Stimulated activated CD4-positive, alpha-beta T cell treated with anti-CD3 and anti-CD28 coated beads, Interleukin-4, amount 100 ng/mL, for 4 hours (primary cell): ENCODE data around the gene VIT.
A peak's percentile ranks its signal among the peaks of the same experiment; 100 is the strongest.

Experiments used
- DNase-seq, 2 experiments: peaks; one replicate each; pipeline ENCODE4 v3.0.0-alpha.2; 2020

The VIT gene

DNA sequence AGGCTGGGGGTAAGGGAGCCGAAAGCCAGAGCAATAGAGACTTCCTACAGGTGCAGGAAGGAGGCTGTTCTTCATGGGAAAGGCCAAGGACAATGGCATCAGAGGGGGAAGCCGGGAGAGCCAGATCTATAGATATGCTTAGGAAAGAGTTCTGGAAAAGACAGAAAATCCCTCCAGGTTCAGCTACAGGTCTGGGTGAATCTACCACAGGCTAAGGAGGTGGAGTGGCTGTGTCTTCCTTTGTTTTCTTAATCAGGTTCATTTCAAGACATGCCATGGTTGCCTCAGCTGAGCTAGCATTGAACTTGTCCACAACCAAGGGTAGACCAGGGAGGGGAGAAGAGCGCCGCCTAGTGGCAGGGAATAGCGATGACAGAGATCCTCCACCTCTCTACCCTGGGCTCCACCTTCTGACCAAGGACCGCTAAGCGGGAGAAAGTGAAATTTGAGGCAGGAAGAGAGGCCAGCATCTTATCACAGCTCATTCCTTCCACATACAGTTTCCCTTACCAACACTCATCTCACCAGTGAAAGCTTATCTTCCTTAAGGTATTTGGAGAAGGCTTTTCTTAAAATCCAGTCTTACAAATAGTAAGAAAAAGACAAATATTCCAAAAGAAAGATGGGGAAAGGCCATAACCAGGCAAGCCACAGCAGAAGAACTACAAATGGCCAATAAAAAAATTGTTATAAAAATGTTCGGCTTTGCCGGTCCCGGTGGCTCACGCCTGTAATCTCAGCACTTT lies 74.2 kb downstream of the VIT start:
- DNase-seq = peak; percentile 3 to 26

DNA sequence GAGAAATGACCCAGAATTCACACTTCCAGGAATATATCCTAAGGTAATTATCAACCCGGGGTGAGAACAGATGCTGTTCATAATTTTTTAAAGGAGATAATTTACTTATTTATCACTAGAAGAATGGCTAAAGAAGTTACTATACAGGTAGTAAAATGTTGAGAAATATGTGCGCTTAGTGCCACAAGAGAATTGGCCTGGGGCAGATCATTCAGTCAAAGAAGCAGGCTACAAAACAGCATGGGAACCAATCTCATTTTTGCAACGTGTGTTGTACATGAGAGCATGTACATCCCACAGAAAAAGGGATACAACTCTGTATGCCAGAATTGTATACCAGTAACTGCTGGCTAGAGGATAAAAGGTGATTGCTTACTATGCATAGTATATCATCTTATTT lies 75.2 kb downstream of the VIT start:
- no peak for DNase-seq

DNA sequence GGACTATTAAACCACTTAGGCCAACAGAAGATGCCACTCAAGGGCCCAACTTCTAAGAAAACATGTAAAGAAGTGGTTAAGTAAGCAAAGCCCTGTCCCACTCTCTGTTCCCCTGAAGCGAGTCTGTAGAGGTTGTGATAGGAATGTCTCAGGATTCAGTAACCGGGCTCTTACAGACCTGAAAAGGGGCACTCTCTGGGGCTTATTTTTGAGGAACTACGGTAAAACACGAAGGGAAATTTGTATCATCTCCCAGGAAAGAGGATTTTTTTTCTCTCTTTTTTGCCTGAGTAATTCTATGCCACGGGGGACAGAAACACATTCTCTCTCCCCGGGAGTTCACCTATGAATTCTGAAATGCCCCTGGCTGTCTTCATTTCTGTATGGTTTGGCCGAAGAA lies 77.4 kb downstream of the VIT start:
- no peak for DNase-seq

DNA sequence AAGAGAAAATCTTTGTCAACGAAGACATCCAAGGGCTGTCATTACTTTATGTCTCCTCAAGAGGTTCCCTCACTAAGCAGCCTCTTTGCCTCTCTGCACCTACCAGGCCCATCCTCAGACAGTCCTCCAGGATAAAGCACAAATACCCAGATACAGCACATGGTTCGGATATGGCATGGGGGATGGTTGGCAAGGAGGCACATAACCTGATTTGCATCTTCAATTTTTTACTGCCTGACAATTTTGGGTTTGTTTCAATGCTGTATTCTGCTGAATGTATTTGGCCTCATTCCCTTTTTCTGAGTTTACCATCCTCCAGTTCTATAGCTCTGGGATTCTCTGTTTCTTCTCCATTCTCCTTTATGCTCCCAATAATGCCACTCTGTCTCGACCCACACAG lies 78.8 kb downstream of the VIT start:
- DNase-seq = no peak

DNA sequence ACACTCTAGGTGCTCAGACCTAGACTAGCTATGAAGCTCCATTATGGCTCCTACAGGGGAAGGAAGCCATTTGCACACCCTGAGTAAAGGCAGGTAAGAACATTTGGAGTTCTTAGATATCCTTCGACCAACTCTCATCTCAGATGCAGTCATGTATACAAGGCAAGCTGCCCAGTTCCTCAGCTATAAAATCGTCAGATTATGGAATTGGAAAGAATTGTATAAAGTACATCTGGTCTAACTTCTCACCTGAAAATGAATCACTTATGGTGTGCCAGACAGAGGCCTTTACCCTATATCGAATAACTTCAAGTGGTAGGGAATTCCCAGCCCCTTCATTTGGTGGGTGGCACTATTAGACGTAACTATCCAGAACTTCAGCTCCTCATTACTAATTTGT lies 79.3 kb downstream of the VIT start:
- DNase-seq = no peak

DNA sequence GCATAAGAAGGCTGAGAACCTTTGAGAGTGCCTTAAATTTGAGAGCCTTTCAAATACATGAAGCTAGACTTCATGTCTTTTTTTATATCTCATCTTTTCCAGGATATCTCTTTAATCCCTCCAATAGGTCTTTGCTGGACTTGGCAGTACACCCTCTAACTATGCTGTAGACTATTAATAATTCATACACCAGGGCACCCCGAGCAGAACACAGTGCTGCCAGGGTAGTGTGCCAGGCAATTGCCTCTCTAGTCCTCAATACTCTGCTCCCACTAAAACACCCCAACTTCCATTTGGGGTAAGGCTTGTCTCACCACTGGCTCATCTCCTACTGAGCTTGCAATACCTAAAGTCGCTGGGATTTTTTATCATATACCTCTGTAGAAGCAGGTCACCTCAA lies 80.8 kb downstream of the VIT start:
- no peak for DNase-seq

DNA sequence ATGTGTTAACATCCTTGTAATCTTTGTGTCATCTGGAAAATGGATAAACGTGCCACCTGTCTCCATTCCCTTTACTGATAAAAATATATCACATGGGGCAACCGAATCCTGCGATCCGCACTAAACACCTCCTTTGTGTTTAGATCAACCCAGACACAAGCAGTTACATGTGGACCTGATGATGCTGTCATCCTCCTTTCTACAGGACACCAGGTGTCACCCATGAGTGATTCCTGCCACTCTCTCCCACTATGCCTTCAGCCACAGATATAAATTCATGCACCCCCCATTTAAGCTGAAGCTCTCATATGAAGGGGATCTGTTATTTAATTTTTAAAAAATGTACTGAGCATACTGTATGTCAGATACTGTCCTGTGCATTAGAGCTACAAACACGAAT lies 81.3 kb downstream of the VIT start:
- no peak for DNase-seq

DNA sequence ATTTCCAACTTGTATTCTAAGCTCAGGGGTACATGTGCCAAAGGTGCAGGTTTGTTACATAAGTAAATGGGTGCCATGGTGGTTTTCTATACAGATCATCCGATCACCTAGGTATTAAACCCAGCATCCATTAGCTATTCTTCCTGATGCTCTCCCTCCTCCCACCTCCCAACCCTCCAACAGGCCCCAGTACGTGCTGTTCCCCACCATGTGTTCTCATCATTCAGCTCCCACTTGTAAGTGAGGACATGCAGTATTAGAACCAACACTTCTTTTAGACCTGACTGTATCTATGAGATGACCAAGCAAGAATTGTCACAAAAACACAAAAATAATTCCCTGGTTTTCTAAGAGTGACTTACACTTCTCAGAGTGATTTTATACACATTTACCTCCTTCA lies 83.0 kb downstream of the VIT start:
- no peak for DNase-seq

DNA sequence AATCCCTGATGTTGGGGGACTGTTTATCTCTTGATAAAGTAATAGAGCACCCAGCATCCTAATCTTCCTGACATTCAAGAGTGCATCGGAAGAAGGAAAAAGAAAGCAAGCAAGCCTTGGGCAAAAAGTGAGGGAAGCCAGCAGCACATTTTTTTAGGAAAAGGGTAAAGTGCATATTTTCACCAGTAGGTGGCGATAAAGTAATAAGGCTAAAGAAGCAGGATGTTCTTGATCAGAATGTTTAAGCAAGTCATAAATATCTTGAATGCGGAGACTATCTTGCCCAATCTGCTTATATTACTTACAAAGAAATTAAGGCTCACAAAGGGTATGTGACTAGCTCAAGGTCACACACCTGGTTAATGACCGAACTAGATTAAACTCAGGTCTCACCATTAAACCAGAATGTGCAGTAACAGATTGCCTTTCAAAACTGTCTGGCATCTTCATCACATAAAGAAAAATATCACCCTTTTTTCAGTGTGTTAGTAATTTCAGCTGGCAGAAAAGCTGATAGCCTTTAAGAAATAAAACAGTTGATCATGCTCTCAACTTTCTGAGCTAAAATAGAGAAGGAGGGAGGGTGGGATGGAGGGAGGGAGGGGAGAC lies 83.8 kb downstream of the VIT start:
- DNase-seq = no peak

DNA sequence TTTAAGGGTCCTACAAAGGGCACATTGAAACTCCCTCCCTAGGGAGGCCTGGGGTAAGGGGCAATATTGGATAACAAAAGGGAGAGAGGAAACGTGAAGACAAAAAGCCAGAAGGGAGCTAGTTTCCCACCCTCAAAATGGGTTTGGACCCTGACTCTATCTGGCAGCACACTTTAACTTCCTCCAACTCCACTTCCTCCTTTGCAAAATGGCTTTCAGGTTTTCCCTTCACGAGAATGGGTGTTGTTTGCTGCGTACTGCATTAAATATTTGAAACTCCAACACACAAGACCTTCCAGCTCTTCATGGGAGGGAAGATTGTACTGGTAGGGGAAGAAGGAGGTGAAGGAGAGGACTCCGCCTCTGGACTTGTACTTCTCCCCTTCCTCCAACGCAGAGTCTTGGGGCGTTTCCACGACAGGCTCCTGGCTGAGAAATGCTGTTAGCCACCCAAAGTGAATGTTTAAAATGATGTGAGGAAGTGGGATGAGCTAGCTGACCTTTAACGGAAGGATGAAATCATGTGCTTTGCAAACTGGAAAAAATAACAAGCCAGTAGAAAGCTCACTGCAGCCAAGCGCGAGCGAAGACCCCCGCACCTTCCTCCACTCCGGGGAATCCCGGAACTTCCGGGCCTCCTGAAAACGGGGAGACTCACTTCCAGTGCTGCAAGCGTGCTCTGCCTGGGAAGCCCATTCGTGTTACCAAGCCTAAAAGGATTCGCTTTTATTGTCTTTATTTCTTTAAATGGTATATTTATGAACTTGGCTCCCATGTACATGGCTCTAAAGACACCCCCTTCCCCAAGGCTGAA lies 85.6 kb downstream of the VIT start:
- no peak for DNase-seq

DNA sequence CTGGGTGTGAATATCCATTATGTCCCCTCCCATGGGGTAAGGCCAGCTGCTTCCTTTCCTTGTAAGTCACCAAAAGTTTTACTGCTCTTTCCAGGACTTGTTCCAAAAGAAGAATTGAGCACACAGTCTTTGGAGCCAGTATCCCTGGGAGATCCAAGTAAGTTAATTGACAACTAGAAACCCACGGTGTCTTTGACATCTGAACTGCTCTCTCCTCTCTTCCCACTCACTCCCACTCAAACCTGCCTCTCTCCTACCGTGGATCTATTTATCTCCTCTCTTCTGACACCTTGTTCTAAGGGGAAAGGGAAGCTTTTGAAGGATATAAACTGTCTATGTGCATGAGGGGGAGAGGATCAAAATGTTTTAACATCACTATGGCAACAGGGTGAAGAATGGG lies 86.7 kb downstream of the VIT start:
- DNase-seq = no peak

DNA sequence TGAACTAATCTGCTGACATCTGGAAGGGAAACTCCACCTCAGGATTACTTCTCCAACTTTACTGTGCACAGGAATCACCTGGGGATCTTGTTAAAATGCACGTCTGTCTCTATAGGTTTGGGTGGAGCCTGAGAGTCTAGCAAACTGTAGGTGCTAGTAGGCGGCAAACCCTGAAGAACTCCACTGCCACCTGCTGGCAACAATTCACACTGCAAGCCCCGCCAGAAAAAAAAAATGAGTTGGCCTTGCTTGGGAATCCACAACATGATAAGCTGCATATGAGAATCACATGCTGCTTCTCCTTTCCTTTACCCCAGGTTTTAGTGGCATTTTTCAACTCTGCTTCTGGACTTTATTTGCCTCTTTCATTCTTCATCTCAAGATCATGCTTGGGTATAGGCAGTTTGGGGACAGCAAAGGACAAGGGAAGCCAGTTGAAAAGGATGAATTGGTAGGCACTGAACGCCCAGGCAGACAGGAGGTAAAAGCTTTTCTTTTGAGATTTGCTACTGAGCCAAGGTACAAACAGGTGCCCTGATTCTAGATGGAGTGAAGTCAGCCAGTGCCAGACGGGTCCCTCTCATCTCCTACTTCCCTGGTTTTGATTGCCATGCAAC lies 88.8 kb downstream of the VIT start:
- peak; percentile 44 to 55 for DNase-seq

DNA sequence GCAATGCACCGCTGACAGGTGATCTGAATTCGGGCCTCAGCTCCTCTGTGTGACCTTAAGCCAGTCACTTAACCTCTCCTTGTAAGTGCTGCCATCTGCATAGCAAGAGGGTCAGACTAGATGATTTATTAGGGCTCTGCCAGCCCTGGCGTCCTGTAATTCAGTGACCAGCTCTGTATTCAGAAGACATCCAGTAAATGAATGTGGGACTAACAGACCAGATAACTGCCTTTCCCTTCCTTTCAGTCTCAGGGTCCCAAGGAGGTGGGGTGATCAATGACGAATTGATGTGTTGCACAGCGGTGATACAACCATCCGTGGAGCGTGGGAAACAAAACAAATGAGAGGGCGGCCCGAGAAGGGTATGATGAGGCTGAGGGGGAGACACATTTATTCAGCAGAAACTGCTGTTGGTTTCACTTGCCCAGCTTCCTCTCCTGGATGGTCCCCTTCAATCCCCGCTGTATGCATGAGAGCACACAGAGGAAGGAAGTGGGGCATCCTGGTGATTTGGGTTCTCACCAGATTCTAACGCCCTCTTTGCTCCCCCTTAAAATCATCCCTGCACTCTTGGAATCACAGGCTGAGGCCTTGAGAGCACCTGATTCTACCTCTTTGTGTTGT lies 92.8 kb downstream of the VIT start:
- no peak for DNase-seq

DNA sequence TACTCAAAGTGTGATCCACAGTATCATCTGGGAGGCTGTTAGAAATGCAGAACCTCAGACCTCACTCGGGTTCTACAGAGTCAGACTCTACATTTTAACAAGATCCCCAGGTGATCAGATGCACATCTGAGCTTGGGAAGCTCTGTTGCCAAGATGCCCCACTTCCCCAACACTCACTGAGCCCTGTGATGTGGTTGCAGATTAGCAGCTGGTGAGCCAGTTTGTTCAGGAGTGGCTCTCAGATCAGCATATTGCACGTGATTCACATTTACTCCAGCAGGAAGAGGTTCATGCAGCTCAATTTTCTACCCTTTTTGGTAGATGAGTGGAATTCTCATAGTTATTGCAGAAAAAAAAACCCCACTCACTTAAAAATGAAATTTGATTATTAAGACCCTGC lies 96.4 kb downstream of the VIT start:
- no peak for DNase-seq

DNA sequence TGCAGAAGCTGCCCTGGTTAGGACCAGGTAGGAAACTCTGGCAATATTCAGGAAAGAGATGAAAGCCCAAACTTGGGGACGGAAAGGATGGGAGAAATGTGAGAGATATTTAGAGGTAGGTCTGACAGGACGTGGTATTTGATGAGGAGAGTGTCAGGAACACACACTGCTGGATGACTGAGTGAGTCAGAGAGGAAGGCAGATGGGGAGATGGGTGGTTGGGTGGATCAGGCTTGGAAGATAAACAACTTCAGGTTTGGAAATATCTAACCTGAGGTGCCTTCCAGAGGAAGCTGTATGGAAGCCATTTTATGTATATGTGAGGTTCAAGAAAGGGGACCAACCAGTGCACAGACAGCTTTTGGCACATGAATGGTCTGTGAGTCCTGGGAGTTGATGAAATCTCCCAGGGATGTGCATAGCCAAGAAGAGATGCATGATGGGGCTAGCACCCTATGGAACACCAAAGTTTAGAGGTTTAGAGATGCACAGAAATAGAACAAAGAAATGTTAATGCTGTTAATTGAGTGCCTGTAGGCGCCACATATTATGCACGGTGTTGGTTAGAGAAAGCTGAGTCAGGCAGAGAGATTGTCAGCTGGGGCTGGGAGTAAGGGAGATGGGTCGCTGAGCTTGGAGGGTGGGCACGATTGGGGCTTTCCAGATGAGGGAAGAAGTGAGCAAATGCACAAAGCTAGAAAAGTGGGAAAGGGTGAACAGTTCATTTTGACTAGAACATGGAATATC lies 101.0 kb downstream of the VIT start:
- DNase-seq = no peak

DNA sequence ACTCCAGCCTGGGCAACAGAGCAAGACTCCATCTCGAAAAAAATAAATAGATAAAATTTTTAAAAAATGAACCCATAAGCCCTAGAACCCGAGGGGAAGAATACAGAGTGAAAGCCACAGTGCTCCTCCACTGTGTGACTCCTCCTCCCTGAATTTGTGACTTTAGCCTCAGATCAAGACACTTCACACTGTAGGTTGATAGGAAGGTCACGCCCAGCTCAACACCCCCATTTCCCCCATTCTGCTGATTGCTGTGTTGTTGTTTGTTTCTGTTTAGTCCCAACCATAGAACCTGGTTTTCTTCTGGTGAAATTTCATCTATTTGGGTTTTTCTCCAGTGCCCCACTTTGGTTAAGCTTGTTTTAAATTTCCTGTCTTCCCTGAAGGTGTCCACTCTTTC lies 102.2 kb downstream of the VIT start:
- no peak for DNase-seq

DNA sequence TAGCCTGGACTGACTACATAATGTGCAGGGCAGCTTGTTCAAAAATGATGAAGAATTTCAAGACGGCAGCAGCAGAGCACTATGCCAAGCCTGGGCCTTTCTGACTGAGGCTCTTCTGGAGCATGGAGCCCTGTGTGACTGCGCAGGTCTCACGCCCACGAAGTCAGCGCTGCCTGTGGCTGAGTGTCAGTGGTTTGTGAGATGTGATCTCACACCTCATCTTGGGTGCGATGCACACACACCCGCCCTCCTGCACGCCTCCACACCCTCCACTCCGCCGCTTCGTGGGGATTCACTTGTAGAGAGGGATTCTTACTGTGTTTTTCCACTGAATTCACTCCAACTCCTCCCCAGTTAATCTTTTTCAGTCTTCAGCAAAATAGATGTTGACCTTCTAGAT lies 103.9 kb downstream of the VIT start:
- peak; percentile 29 to 61 for DNase-seq

DNA sequence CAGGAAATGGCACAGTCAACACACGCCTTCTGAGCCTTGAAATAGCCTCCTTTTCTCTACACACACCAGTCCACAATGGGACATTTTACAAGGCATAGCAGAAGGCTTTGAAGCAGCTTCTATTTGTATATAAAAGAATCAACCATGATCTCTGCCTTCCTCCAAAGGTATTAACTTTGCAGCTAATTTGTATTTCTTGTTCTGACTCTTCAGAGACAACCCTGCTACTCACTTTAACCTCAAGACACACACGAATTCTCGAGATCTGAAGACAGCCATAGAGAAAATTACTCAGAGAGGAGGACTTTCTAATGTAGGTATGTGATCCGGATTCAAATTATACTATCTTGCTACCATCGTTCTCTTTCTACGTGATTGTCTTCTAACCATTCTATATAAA lies 104.6 kb downstream of the VIT start:
- DNase-seq = no peak

DNA sequence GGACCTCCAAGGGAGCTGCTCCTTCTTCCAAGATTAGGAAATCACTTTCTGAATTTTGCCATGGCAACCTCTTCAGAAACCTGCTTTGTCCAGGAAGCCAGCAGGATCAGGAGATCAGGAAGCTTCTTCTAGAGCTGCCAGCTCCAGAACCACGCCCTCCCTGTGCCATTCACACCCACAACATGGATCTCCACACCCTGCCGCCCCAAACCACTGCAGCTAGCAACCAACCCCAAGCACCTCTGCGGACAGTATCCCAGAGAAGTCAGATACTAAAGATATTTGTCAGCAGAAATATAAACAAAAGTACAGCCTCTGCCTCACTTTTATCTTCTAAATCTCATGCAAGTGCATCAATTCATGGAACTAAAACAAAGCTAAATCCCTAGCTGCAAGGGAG lies 106.4 kb downstream of the VIT start:
- no peak for DNase-seq

DNA sequence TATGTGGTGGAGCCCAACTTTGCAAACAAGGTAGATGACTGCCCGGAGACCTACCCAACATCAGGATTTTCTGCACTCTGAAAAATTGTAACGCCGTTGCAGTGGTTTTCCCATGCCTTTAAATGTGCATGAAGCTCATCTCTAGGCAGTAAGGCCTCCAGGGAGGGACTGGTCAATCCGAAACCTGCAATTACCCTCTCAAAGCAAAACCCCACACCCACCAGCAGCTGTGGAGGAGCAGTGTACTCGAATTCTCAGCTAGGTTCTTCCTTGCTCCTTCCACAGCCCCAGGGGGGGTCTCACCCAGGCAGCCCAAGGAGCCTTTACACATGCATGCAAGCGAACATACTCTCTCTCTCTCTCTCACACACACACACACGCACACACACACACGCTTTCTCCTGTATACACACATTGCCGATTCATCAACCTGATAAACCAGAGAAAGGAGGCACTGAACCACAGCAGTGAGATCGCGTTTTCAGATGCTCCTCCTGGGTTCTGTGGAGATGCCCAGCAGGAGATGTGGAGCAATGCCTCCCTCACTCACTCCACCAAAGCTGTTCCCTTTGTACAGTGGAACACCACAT lies 109.2 kb downstream of the VIT start:
- DNase-seq = no peak

DNA sequence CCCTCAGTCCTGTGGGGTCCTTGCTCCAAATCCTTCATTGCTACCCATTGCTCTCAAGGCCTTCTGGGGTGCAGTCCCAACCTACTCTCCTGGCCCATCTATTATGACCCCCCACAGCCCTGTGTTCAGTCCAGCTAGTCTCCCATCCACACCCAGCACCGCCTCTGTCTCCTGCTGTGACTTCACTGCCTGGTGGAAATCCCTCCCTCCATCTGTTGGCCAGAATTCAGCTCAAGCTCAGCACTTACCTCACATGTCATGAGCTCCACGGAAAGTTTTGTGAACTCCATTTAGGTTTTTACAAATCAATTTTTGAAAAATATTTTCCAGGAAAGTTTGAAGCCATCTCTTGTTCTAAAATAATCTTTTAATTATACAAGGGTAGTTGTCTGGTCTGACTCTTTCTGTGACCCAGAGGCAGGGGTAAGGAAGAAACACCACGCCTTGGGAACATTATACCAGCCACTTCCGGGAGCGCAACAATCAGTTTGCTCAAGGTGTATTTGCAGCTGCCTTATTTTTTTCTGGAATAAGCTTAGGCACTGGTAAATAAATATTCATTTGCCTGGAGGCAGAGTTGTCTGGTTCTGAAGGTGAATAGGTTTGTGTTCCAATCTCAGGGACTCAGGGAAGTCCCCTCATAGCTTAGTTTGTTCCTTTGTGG lies 110.8 kb downstream of the VIT start:
- no peak for DNase-seq
